Renal pelvis (tissue), 3 donors: ENCODE data around the gene DOK3. TPM values are rescaled to one million over a fixed set of nuclear protein-coding genes. Genes with fewer than 3 reads are reported as not detected.

Source experiments
- polyA plus RNA-seq, 3 donors: library from polyadenylated mRNA; unstranded; fragments of 120-200 nt; gene quantifications; one replicate each; pipeline ENCODE4 v1.2.1, GENCODE V29; 2013; ENCODE audit not compliant: insufficient read length in 3 of 3

Gene DOK3
- polyA plus RNA-seq, 3 donors: 6.6 to 7.2 (median 7.1) TPM

Other genes with a start within 250 kb of the DOK3 start
- 10 to 100 TPM; 30.0 to 33.6 (median 30.9) TPM for gene RAB24, start 206.1 kb downstream of the DOK3 start, polyA plus RNA-seq
- gene PRELID1, start 206.0 kb downstream of the DOK3 start, polyA plus RNA-seq: 100 to 1,000 TPM; 109 to 151 (median 127) TPM
- gene MXD3, start 197.9 kb downstream of the DOK3 start, polyA plus RNA-seq: 10 to 100 TPM; 22.4 to 30.8 (median 26.2) TPM
- 100 to 1,000 TPM; 139 to 165 (median 142) TPM for gene LMAN2, start 158.2 kb downstream of the DOK3 start, polyA plus RNA-seq
- gene RGS14, start 151.9 kb downstream of the DOK3 start, polyA plus RNA-seq: 10 to 100 TPM; 16.3 to 18.9 (median 17.4) TPM
- gene SLC34A1, start 125.4 kb downstream of the DOK3 start, polyA plus RNA-seq: 100 to 1,000 TPM; 215 to 304 (median 249) TPM
- 1 to 10 TPM; 3.1 to 6.2 (median 5.2) TPM for gene PFN3, start 109.2 kb downstream of the DOK3 start, polyA plus RNA-seq
- 10 to 100 TPM in 2 of 3 donors, 1 to 10 TPM in 1; 9.1 to 22.1 (median 20.7) TPM for gene F12, start 100.3 kb downstream of the DOK3 start, polyA plus RNA-seq
- 10 to 100 TPM; 27.9 to 32.3 (median 30.6) TPM for gene GRK6, start 83.2 kb downstream of the DOK3 start, polyA plus RNA-seq
- gene PRR7, start 63.0 kb downstream of the DOK3 start, polyA plus RNA-seq: 1 to 10 TPM; 2.3 to 3.1 (median 2.9) TPM
- gene DBN1, start 36.2 kb downstream of the DOK3 start, polyA plus RNA-seq: 100 to 1,000 TPM; 198 to 243 (median 217) TPM
- 100 to 1,000 TPM; 117 to 152 (median 120) TPM for gene PDLIM7, start 12.2 kb downstream of the DOK3 start, polyA plus RNA-seq
- gene DDX41, start 7.1 kb upstream of the DOK3 start, polyA plus RNA-seq: 100 to 1,000 TPM in 2 of 3 donors, 10 to 100 TPM in 1; 97.3 to 111 (median 103) TPM
- 100 to 1,000 TPM in 2 of 3 donors, 10 to 100 TPM in 1; 78.8 to 110 (median 105) TPM for gene FAM193B, start 44.7 kb upstream of the DOK3 start, polyA plus RNA-seq
- 100 to 1,000 TPM; 164 to 180 (median 166) TPM for gene TMED9, start 82.4 kb upstream of the DOK3 start, polyA plus RNA-seq
- gene B4GALT7, start 90.3 kb upstream of the DOK3 start, polyA plus RNA-seq: 10 to 100 TPM; 28.7 to 34.0 (median 29.6) TPM